ENCODE results near the gene SAMMSON.

Gene SAMMSON

GRCh38 chr3:70110066-70110465, 110.5 kb downstream of the SAMMSON start:
- TF ChIP-seq ZNF280D (tag by site-specific recombination; IDR thresholded peaks at IDR 0.05) (no peak), ZNF280C (tag by site-specific recombination; IDR thresholded peaks at IDR 0.05) (no peak), ZNF155 (tag by site-specific recombination; IDR thresholded peaks at IDR 0.05) (no peak), ZNF561 (tag by site-specific recombination; IDR thresholded peaks at IDR 0.05; ENCODE audit: borderline replicate concordance) (no peak), ZNF621 (tag by site-specific recombination; IDR thresholded peaks at IDR 0.05) (no peak), ZNF670 (tag by site-specific recombination; IDR thresholded peaks at IDR 0.05; ENCODE audit: low read depth) (no peak), ZNF2 (tag by site-specific recombination; IDR thresholded peaks at IDR 0.05) (no peak), ZNF639 (tag by site-specific recombination; IDR thresholded peaks at IDR 0.05) (no peak), MZF1 (tag by site-specific recombination; IDR thresholded peaks at IDR 0.05; ENCODE audit: borderline replicate concordance) (no peak), ZBTB21 (tag by site-specific recombination; IDR thresholded peaks at IDR 0.05) (no peak), ZNF202 (tag by site-specific recombination; IDR thresholded peaks at IDR 0.05; ENCODE audit: borderline replicate concordance) (no peak), ZNF580 (tag by site-specific recombination; IDR thresholded peaks at IDR 0.05) (no peak), ZNF26 (tag by site-specific recombination; IDR thresholded peaks at IDR 0.05) (no peak)
- Histone ChIP-seq H3K27ac (ENCODE audit: extremely low read depth, low read depth, low read length) (no peak overlapping the region), H3K4me1 (ENCODE audit: control insufficient read depth, insufficient read depth, low read length) (no peaks in the 10 kb centered on the region), H3K9me3 (ENCODE audit: control insufficient read depth, insufficient read depth, low read depth, low read length) (no peaks in the 10 kb centered on the region; the same call in 1 of the 2 replicates), H3K4me3 (ENCODE audit: low read depth, low read length) (no peak overlapping the region), H3K36me3 (ENCODE audit: control insufficient read depth in 2 of 2, insufficient read depth in 1 of 2, low read length in 2 of 2) (no peaks in the 10 kb centered on the region)
- ChIA-PET CTCF (interaction anchor here (0.9 to 2.4 kb wide), 3 partner anchors 10 to 19 kb away, joined by 3 to 8 read pairs (median 7); no protein-coding TSS in a partner anchor), POLR2A (no interaction called here)

GRCh38 chr3:70111411-70111810, 111.9 kb downstream of the SAMMSON start:
- Histone ChIP-seq H3K4me3 (ENCODE audit: low read depth, low read length) (no peak overlapping the region), H3K9me3 (ENCODE audit: control insufficient read depth, insufficient read depth, low read depth, low read length) (no peaks in the 10 kb centered on the region; the same call in 1 of the 2 replicates), H3K36me3 (ENCODE audit: control insufficient read depth in 2 of 2, insufficient read depth in 1 of 2, low read length in 2 of 2) (no peaks in the 10 kb centered on the region), H3K27ac (ENCODE audit: extremely low read depth, low read depth, low read length) (no peak overlapping the region), H3K4me1 (ENCODE audit: control insufficient read depth, insufficient read depth, low read length) (no peaks in the 10 kb centered on the region)
- POLR2A ChIA-PET, result no interaction called here
- CTCF ChIA-PET, result interaction anchor here (0.7 to 1.4 kb wide), 2 partner anchors 9 to 47 kb away, joined by 3 to 8 read pairs; no protein-coding TSS in a partner anchor
- TF ChIP-seq ZNF391 (tag by site-specific recombination; IDR thresholded peaks at IDR 0.05; ENCODE audit: borderline replicate concordance, low read depth) (no peak), ZNF394 (tag by site-specific recombination; IDR thresholded peaks at IDR 0.05; ENCODE audit: borderline replicate concordance) (no peak), ZBTB26 (tag by site-specific recombination; optimal IDR thresholded peaks at IDR 0.05) (no peak), ZBTB7A (tag by site-specific recombination; IDR thresholded peaks at IDR 0.05; ENCODE audit: low read depth) (no peak), GLI4 (tag by site-specific recombination; IDR thresholded peaks at IDR 0.05) (no peak), ZBTB21 (tag by site-specific recombination; IDR thresholded peaks at IDR 0.05) (no peak), KLF1 (tag by site-specific recombination; IDR thresholded peaks at IDR 0.05) (no peak), KLF17 (tag by site-specific recombination; IDR thresholded peaks at IDR 0.05) (no peak), ZNF18 (tag by site-specific recombination; IDR thresholded peaks at IDR 0.05) (no peak), ZNF843 (tag by site-specific recombination; IDR thresholded peaks at IDR 0.05) (no peak)
